HepG2 (cell line): Measurements from ENCODE around the gene RELL2. TPM values are rescaled to one million over a fixed set of nuclear protein-coding genes. Genes with fewer than 3 reads are reported as not detected.

Source experiments
- ATM ChIP-seq: fragments of 450-650 bp; IDR thresholded peaks from 2 replicates; pipeline ENCODE4 v1.7.1; 2017; ENCODE audit warnings: mild to moderate bottlenecking, borderline replicate concordance
- CREM ChIP-seq, 2 experiments: sonication (generic) in 1 of 2; formaldehyde crosslinking in 1 of 2; IDR thresholded peaks; 2 replicates each; pipeline versions ENCODE4 v1.4.0 to v1.6.1; 2016 to 2020; ENCODE audit warnings: antibody characterized with exemption in 1 of 2, mild to moderate bottlenecking in 1 of 2, missing genetic modification reagents in 1 of 2
- EP300 ChIP-seq, 3 experiments: sonication (generic) in 1 of 3; formaldehyde crosslinking in 1 of 3; IDR thresholded peaks; 2 replicates each; pipeline versions ENCODE4 v1.5.1 to v1.6.1; 2011 to 2020; ENCODE audit warnings: low read depth in 2 of 3, low read length in 2 of 3, borderline replicate concordance in 1 of 3, improper control_type of control experiment in 1 of 3, mild to moderate bottlenecking in 1 of 3, missing genetic modification reagents in 1 of 3, moderate library complexity in 1 of 3
- ESRRA ChIP-seq: sonication (generic); formaldehyde crosslinking; IDR thresholded peaks from 2 replicates; pipeline ENCODE4 v1.5.1; 2020; ENCODE audit warnings: mild to moderate bottlenecking, low read depth, missing genetic modification reagents
- FOXJ3 ChIP-seq: sonication (generic); formaldehyde crosslinking; IDR thresholded peaks from 2 replicates; pipeline ENCODE4 v1.4.0; 2020; ENCODE audit warnings: missing genetic modification reagents, mild to moderate bottlenecking, borderline replicate concordance
- FOXO1 ChIP-seq: sonication (generic); formaldehyde crosslinking; IDR thresholded peaks from 2 replicates; pipeline ENCODE4 v1.4.0; 2020; ENCODE audit warnings: missing genetic modification reagents
- GATAD1 ChIP-seq: IDR thresholded peaks from 2 replicates; pipeline ENCODE4 v1.6.1; 2016; ENCODE audit warnings: missing genetic modification reagents, missing compliant biosample characterization
- HNRNPUL1 ChIP-seq: fragments of 200-400 bp; formaldehyde crosslinking; IDR thresholded peaks from 2 replicates; pipeline ENCODE4 v1.6.1; 2017; ENCODE audit warnings: low read depth, mild to moderate bottlenecking, low read length, moderate library complexity
- HOXA3 ChIP-seq: sonication (generic); formaldehyde crosslinking; IDR thresholded peaks from 2 replicates; pipeline ENCODE4 v1.5.0; 2020; ENCODE audit warnings: missing genetic modification reagents
- KMT2B ChIP-seq: IDR thresholded peaks from 2 replicates; pipeline ENCODE4 v1.6.1; 2016; ENCODE audit warnings: missing genetic modification reagents, missing compliant biosample characterization
- MTF2 ChIP-seq: sonication (generic); formaldehyde crosslinking; IDR thresholded peaks from 2 replicates; pipeline ENCODE4 v1.5.0; 2020; ENCODE audit warnings: missing genetic modification reagents, borderline replicate concordance
- NFE2L2 ChIP-seq: fragments of 150-350 bp; IDR thresholded peaks from 2 replicates; pipeline ENCODE4 v1.6.1; 2014; ENCODE audit warnings: low read length
- RXRB ChIP-seq: IDR thresholded peaks from 2 replicates; pipeline ENCODE4 v1.6.1; 2016; ENCODE audit warnings: borderline replicate concordance, missing genetic modification reagents, missing compliant biosample characterization
- SALL1 ChIP-seq: sonication (generic); formaldehyde crosslinking; IDR thresholded peaks from 2 replicates; pipeline ENCODE4 v1.8.0; 2022; ENCODE audit warnings: mild to moderate bottlenecking, missing genetic modification reagents
- TBX3 ChIP-seq: fragments of 450-650 bp; IDR thresholded peaks from 2 replicates; pipeline ENCODE4 v1.6.1; 2017; ENCODE audit warnings: antibody characterized with exemption, mild to moderate bottlenecking, inconsistent platforms, borderline replicate concordance
- TCF12 ChIP-seq, 2 experiments: fragments of 450-650 bp in 1 of 2; sonication (generic) in 1 of 2; formaldehyde crosslinking in 1 of 2; IDR thresholded peaks; 2 replicates each; pipeline versions ENCODE4 v1.6.1 to v1.8.0; 2017 to 2022; ENCODE audit warnings: antibody characterized with exemption in 1 of 2, mild to moderate bottlenecking in 1 of 2, missing genetic modification reagents in 1 of 2, moderate library complexity in 1 of 2
- TFDP1 ChIP-seq: IDR thresholded peaks from 2 replicates; pipeline ENCODE4 v1.6.1; 2016; ENCODE audit warnings: missing compliant biosample characterization, missing genetic modification reagents, borderline replicate concordance
- ZMYM3 ChIP-seq: sonication (generic); formaldehyde crosslinking; IDR thresholded peaks from 2 replicates; pipeline ENCODE4 v1.5.1; 2020; ENCODE audit warnings: mild to moderate bottlenecking, missing genetic modification reagents
- ZNF280D ChIP-seq: sonication (generic); formaldehyde crosslinking; IDR thresholded peaks from 2 replicates; pipeline ENCODE4 v1.5.1; 2020; ENCODE audit warnings: mild to moderate bottlenecking, missing genetic modification reagents
- ZNF326 ChIP-seq: sonication (generic); formaldehyde crosslinking; IDR thresholded peaks from 2 replicates; pipeline ENCODE4 v1.4.0; 2020; ENCODE audit warnings: missing genetic modification reagents, borderline replicate concordance
- ZNF431 ChIP-seq: sonication (generic); formaldehyde crosslinking; IDR thresholded peaks from 2 replicates; pipeline ENCODE4 v1.9.0; 2022; ENCODE audit warnings: missing genetic modification reagents, low read depth, mild to moderate bottlenecking, borderline replicate concordance
- ZNF546 ChIP-seq: sonication (generic); formaldehyde crosslinking; conservative IDR thresholded peaks from 2 replicates; pipeline ENCODE4 v1.8.1; 2023; ENCODE audit warnings: mild to moderate bottlenecking, missing genetic modification reagents
- ZNF552 ChIP-seq: sonication (generic); formaldehyde crosslinking; IDR thresholded peaks from 2 replicates; pipeline ENCODE4 v1.9.0; 2022; ENCODE audit warnings: missing genetic modification reagents, mild to moderate bottlenecking, borderline replicate concordance
- ZNF670 ChIP-seq: sonication (generic); formaldehyde crosslinking; IDR thresholded peaks from 2 replicates; pipeline ENCODE4 v1.8.0; 2022; ENCODE audit warnings: mild to moderate bottlenecking, missing genetic modification reagents, borderline replicate concordance
- ZNF704 ChIP-seq: sonication (generic); formaldehyde crosslinking; IDR thresholded peaks from 2 replicates; pipeline ENCODE4 v1.8.1; 2023; ENCODE audit warnings: mild to moderate bottlenecking, inconsistent platforms, moderate library complexity, missing genetic modification reagents, borderline replicate concordance
- polyA plus RNA-seq, 8 experiments: library from polyadenylated mRNA; depleted of rRNA in 3 of 8; stranded (reverse) in 7 of 8; unstranded in 1 of 8; fragments of >200 nt; fragmentation: Illumina TruSeq in 4 of 8; extraction: Trizol in 4 of 8; gene quantifications; 2 replicates each; pipeline versions ENCODE4 v1.2.1 to v1.2.3, GENCODE V29; 2011 to 2016; ENCODE audit warnings: low read depth in 4 of 8, missing spikeins in 1 of 8, mixed read lengths in 1 of 8; ENCODE audit not compliant: insufficient read depth in 1 of 8
- total RNA-seq, 5 experiments: library from RNA; depleted of rRNA; stranded (reverse); fragments of >200 nt; fragmentation: Illumina TruSeq; extraction: Trizol; gene quantifications; 2 replicates each; pipeline ENCODE4 v1.2.3, GENCODE V29; 2016; ENCODE audit warnings: low read depth in 1 of 5

RELL2 gene
- total and polyA plus RNA-seq, 2 of the 13 experiments (the other 11 are each of a cell fraction or from before 2014, with no cell fraction given) = 6.4 to 8.3 TPM

DNA sequence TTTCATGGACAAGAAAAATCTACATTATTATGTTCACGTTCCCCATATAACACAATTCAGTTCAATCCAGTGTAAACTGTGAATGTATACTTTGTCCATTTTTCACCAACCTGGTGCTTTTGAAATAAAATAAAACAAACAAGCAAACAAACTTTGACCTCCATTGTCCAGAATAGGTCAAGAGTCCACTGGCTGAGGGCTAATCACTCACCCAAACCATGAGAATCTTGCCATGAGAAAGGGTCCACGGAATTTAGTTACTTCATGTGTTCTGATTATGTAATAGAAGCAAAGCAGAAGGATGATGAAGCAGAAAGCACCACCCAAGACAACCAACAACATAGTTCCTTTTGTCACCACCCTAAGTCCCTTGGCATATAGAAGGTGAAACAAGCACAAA is 46.7 kb upstream of the RELL2 start (continued):
- TF ChIP-seq ZNF546 (CRISPR knock-in tag) = no peak
- TF ChIP-seq RXRB (CRISPR knock-in tag) = peak; percentile 73
- TF ChIP-seq SALL1 (CRISPR knock-in tag) = peak; percentile 77; the same call in 1 of the 2 replicates
- TF ChIP-seq ESRRA (CRISPR knock-in tag) = 0 out of 2 replicates have a peak, but pooled peaks have one; percentile 43
- peak; percentile 42; the same call in 1 of the 2 replicates for TF ChIP-seq TBX3
- no peak for TF ChIP-seq TCF12 (IDR thresholded peaks at IDR 0.05)
- TF ChIP-seq TCF12 (CRISPR knock-in tag; IDR thresholded peaks at IDR 0.05) = no peak
- no peak for TF ChIP-seq ZNF704 (CRISPR knock-in tag)
- no peak for TF ChIP-seq HNRNPUL1
- TF ChIP-seq HOXA3 (CRISPR knock-in tag) = peak; percentile 34; the same call in 1 of the 2 replicates
- TF ChIP-seq ZMYM3 (CRISPR knock-in tag) = 0 out of 2 replicates have a peak, but pooled peaks have one; percentile 28
- TF ChIP-seq ZNF670 (CRISPR knock-in tag) = no peak
- TF ChIP-seq ATM = no peak
- peak; percentile 78; the same call in 1 of the 2 replicates for TF ChIP-seq FOXJ3 (CRISPR knock-in tag)
- TF ChIP-seq MTF2 = no peak
- 0 out of 2 replicates have a peak, but pooled peaks have one; percentile 51 for TF ChIP-seq ZNF280D (CRISPR knock-in tag)
- 0 out of 2 replicates have a peak, but pooled peaks have one; percentile 17 for TF ChIP-seq GATAD1 (CRISPR knock-in tag)
- TF ChIP-seq ZNF326 (CRISPR knock-in tag) = no peak
- no peak for TF ChIP-seq KMT2B (CRISPR knock-in tag)
- no peak for TF ChIP-seq ZNF552 (CRISPR knock-in tag)
- TF ChIP-seq ZNF431 = no peak
- TF ChIP-seq CREM (IDR thresholded peaks at IDR 0.05) = peak; percentile 59; the same call in 1 of the 2 replicates
- TF ChIP-seq CREM (CRISPR knock-in tag; IDR thresholded peaks at IDR 0.05) = no peak
- peak; percentile 57; the same call in 1 of the 2 replicates for TF ChIP-seq NFE2L2
- TF ChIP-seq FOXO1 (CRISPR knock-in tag) = peak; percentile 36; the same call in 1 of the 2 replicates
- TF ChIP-seq TFDP1 (CRISPR knock-in tag) = no peak
- peak in 1 of 2 experiments; percentile 80; a peak in 2 of 4 replicates for TF ChIP-seq EP300 (IDR thresholded peaks at IDR 0.05; ENCODE audit: low read depth in 2 of 2, low read length in 2 of 2)
- peak; percentile 48; the same call in 1 of the 2 replicates for TF ChIP-seq EP300 (CRISPR knock-in tag; IDR thresholded peaks at IDR 0.05; ENCODE audit: borderline replicate concordance)
